CD4-positive, alpha-beta T cell treated with Interleukin-21 for 1 hour (primary cell): ENCODE results near the gene OR52I2.

Experiments
- DNase-seq: peaks from one replicate; pipeline ENCODE4 v3.0.0-alpha.2; 2020

Gene OR52I2

DNA sequence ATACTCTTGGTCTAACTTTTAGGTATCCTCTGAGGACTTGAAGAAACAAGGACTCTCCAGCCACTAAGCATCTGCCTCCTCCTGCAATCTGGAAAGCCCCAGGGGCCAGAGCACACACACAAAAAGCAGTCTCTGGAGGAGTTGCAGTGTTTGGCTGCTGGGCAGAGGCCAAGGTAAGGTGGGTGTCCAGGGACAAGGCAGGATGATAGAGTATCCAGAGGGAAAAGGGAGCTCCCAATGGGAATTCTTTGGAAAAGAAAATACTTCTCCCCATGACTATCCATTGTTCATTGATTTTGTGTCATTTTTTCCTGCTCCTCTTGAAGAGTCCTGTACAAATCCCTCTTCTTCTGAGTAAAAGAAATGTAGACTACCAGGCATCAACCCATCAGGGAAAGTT, at the start of gene OR52I2:
Gene OR52I2 (plus strand): TSS at position 301 of the 400 bp plus-strand sequence.
- no peak for DNase-seq

DNA sequence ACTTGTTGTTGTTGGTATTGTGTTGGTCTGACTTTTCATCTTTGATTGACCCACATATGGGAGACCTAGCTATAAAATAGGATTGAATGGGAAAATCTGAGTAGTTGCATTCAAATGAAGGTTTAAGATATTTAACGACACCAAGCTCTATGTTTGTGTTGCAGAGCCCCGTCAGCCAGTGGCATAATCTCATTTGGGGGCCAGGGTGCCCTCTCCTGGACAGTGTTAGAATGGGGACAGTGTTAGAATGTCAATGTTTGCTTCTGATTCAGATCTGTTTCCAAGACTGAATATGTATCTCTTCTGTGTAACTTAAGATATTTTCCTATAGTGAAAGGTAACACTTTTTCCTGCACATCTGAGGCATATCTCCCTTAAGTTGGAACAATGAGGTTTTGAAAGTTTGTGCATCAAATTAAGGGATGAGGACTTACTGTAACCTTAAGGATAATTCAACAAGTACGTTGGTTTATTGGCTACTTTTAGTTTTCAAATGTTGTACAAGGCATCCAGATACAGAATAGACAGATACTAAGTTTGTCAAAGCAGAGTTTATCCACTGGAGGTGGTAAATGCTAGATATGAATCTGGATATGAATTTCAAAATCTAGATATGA, 41.8 kb upstream of the OR52I2 start:
- DNase-seq = peak; percentile 44

DNA sequence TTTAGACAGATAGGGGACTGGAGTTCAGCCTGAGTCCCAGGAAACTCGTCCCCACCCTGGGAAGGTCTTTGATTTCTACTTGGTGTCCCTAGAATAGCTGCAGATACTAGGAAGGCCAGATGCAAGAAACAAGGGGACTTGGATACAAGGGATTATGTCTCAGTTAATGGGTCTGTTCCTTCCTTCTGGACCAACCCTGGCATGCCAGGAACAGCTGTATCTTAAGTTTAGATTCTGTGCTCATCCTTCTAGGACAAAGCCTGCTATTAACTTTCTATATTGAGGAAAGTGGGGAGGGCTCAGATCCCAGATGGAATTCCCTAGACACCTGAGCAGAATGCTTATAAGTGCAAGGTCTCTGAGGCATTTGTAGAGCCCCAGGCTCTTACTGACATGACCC, 40.5 kb upstream of the OR52I2 start:
- DNase-seq = no peak

DNA sequence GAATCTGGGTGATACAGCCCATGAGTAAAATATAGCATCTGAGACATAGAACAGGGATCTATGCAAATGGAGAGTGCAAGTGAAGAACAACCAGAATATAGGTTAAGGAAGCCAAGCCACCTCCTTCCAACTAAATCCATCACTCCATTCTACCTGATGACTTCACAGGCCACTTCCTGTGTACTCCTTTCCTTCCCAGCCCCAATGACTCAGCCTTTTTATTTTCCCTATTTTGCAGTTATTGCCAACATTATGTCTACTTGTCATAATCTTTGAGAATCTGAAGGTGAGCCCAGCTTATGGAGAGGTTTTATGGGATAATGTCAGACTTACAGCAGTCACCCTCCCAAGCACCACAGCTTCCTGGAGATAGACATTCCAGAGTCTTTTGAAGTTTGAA, 38.0 kb upstream of the OR52I2 start:
- DNase-seq = no peak

DNA sequence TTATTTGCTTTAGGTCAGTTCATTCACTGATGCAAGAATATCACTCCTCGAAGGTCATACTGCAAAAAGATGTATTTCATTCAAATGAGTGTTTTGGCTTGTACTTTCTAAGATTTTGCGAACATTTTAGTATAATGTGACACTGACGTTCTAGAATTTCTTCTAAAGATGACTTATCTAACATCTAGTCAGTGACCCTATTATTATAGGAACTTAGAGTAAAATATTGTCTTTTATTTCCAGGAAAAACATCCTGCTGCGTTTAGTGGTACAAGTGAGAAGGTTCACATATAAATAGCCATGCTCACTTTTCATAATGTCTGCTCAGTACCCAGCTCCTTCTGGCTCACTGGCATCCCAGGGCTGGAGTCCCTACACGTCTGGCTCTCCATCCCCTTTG, 36.7 kb upstream of the OR52I2 start, which contains the start of gene OR52M1:
Gene OR52M1 (plus strand): TSS at position 301 of the 400 bp plus-strand sequence. CDS start 0 bp downstream, at position 301.
- no peak for DNase-seq

DNA sequence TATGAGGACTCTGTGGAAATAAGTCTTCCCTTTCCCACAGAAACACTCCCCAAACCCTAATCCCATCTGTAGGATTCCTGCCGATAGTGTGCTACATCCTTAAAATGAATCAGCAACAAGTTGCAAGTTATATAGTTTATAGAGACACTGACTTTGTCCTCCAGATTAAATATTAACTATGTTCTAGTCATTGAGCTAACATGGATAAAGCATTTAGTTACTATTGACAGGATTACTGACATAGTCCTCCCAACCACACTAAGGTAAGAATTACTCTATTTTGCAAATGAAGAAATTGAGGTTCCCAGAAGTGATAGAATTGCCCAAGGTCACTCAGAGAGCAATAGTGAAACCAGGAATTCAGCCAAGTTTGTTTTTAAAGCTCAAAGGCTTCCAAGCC, 34.7 kb upstream of the OR52I2 start:
- DNase-seq = no peak

DNA sequence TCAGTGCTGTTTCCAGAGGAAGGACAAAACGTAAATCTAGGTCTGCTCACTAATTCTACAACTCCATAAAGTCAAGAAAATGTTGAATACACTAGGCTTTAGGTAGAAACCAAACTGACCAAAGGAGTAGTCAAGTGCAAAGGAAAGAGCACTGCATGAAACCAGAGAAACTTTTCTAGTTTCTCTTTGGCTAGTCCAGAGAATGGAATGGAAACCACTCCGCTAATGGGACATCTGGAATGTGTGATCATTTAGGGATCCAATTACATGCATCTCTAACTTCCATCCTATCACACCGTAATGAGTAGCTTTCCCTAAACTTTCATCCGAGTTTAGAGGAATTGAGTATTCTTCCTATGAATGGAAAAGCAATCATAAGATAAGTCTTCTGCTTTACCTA, 34.1 kb upstream of the OR52I2 start:
- no peak for DNase-seq

DNA sequence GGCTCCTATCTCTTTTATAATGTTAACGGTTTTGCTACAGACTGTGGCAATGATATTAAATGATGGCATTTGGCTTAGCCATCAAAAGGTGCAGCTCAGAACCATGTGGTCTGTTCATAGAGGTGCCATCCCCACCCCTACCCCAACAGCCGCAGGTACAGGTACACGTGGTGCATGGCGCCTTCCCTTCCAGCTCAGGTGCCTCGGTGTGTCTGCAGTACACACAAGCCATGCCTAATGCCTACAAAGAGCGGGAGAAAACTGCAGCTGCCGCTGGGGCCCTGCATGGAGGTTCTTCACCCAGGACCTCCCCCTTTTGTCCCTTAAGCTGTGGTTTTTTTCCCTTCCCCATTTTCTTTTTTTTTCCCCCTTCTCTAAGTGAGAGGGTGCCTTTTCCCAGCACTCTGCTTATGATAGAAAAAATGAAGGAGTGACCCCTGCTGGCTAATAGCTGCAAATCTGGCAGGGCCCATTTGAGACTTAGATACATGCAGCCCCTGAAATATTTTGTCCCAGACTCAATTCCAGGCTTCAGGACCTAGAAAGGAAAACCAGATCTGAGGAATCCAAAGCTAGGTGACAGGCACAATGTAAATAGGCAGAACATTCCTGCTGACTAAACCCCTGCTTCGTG, 30.1 kb upstream of the OR52I2 start:
- DNase-seq = no peak

DNA sequence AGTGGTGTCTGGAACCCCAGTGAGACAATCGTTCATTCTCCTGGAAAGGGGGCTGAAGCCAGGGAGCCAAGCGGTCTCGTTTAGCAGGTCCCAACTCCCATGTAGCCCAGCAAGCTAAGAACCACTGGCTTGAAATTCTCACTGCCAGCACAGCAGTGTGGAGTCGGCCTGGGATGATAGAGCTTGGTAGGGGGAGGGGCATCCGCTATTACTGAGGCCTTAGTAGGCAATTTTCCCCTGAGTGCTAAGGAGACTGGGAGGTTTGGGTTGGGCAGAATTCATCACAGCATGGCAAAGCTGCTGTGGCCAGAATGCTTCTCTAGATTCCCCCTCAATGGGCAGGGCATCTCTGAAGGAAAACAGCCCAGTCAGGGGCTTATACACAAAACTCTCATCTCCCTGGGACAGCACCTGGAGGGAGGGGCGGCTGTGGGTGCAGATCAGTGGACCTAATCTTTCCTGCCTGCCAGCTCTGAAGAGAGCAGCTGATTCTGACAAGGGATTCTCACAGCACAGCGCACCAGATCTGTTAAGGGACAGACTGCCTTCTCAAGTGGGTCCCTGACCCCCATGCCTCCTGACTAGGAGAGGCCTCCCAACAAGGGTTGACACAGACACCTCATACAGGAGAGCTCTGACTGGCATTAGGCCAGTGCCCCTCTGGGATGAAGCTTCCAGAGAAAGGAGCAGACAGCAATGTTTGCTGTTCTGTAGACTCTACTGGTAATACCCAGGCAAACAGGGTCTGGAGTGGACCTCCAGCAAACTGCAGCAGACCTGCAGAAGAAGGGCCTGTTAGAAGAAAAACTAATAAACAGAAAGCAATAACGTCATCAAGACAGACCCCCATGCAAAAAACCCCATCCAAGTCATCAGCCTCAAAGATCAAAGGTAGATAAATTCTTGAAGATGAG, 21.8 kb upstream of the OR52I2 start:
- DNase-seq = no peak

DNA sequence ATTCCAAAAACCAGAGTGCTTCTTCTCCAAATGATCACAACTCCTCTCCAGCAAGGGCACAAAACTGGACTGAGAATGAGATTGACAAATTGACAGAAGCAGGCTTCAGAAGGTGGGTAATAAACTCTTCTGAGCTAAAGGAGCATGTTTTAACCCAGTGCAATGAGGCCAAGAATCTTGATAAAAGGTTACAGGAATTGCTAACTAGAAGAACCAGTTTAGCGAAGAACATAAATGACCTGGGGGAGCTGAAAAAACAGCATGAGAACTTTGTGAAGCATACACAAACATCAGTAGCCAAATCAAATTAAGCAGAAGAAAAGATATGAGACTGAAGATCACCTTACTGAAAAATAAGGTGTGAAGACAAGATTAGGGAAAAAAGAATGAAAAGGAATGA, 21.1 kb upstream of the OR52I2 start:
- DNase-seq = no peak

DNA sequence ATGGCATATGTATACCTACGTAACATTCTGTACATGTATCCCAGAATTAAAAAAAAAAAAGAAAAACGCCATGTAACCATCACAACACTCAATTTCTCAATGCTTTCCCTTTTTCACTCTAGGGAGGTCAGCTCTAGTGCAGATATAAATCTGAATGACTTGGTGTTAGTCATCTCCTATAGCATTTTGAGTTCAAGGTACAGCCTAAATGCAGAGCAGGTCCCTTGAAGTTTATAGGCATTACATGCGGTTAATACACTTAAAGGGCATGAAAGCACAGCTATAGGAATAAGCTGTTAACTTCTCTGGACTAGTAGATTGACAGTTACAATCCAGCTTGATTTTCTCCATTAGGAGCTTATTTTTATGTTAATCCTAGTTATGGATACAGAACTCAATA, 16.2 kb upstream of the OR52I2 start:
- DNase-seq = no peak

DNA sequence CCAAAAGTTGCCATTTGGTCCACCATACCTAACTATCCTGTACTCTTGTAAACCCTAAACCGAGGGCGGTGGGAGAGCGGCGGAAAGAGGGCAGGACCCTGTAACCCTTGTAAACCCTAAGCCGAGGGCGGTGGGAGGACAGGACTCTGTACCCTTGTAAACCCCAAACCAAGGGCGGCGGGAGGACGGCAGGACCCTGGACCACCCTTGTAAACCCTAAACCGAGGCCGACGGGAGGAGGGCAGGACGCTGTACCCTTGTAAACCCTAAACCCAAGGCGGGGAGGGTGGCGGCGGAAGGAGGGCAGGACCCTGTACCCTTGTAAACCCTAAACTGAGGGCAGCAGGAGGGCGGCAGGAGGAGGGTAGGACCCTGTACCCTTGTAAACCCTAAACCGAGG, 12.5 kb upstream of the OR52I2 start:
- DNase-seq = no peak

DNA sequence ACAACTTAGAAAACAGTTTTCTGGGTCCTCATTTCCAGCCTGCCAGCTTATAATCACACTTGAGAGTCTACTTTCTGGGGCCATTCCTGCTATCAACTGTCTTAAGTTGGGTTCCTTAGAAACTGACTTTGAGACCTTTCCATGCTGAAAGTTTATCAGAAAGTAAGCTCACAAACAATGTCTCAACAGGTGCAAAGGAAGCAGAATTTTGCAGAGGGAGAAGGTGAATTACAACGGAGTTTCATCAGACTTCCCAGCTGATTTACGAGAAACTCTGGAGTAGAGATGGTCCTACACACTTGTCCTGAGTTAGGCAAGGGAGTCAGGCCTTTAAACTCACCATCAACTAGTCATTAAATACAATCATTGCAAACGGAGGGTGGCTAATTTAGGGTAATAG, 4.7 kb upstream of the OR52I2 start:
- DNase-seq = no peak

DNA sequence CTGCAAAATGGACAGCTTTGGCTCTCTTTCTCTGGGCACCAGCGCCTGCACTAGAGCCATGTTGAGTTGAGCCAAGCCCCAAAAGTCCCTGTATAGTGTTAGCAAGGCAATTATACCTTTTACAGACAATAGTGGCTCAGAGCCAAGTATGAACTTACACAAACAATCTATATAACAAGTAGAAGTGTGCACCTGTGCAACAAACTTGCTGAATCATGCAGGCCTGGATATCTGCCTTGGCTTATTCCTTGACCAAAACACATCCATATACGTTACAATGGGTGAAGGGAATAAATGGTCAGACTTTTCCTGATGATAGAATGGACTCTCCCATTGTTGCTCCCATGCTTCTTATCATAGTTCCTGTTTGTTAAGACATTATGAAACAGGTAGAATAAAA, 3.8 kb upstream of the OR52I2 start:
- DNase-seq = no peak

DNA sequence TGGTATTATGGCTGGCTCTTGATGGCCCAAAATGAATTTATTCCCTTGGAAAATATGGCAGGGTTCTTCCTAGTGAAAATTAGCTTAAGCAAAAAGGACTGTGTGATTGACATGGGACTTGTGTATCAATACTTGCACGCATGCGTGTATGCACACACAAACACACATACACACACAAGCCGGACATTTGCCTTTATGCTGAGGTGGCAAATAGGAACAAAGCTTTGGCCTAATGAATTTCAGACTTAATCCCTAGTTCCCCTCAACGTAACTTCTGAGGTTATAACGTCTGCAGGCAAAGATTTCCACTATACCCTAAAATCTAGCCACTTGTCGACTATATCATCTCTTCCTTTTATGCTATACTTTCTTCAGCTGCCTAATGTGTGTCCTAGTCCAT, 2.9 kb upstream of the OR52I2 start:
- DNase-seq = no peak

DNA sequence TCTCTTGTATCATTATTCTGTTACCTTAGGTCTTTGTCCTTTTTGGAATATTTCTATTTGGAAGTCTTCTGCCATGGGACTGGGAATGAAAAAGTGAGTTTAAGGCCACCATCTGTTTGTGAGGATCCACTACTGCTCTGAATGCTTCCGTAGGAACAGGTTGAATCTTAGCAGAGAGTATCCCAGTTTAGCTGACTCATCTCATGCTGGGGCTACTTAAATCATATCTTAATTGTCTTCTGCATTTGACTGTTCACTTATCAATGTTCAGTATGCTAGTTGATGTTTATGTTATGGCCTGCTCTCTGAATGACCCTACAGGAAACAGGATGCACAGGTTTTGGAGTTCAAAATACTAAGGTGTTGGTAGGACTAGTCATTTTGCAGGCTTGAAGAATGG, 1.4 kb upstream of the OR52I2 start:
- no peak for DNase-seq

DNA sequence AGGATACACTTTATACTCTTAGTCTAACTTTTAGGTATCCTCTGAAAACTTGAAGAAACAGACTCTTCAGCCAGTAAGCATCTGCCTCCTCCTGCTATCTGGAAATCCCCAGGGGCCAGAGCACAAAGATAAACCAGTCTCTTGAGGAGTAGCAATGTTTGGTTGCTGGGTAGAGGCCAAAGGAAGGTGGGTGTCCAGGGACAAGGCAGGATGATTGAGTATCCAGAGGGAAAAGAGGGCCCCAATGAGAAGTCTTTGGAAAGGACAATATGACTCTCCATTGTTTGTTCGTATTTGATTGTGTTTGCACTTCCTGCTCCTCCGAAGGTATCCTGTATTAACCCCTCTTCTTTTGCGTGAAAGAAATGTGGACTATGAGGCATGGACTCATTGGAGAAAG, 7.5 kb downstream of the OR52I2 start:
- DNase-seq = no peak

DNA sequence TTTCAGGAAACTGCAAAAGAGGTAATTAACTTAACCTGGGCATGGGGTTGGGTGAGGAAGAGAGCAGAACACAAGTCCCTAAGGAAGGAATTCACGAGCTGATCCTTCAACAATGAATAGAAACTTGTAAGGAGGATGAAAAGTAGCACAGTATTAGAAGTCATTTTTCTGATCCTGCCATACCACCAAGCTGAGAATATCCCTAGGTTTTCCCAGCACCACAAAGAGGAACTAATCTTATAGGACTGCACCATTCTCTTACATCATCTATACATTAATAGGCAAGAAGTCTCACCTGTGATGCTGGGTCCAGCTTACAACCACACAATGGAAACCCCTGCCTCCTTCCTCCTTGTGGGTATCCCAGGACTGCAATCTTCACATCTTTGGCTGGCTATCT, 12.2 kb downstream of the OR52I2 start, which contains the start of gene OR52I1:
Gene OR52I1 (plus strand): TSS at position 301 of the 400 bp plus-strand sequence. CDS start 0 bp downstream, at position 301.
- DNase-seq = no peak

DNA sequence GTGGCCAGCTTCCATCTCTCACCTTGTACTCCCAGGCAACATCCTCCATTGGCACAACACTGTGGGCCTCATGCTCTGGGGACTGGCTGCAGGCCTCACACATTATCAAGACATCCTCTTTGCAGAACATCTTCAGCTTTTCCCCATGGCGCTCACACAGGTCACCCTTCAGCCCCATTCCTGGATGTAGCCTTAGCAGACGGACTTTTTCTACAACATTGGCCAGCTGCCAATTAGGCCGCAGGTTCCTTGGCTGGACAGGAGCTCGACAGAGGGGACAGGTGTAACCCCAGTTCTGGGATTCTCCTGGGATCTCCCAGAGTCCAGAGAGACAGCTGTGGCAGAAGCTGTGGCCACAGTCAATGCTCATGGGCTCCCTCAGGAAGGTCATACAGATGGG, 23.5 kb downstream of the OR52I2 start:
- no peak for DNase-seq

DNA sequence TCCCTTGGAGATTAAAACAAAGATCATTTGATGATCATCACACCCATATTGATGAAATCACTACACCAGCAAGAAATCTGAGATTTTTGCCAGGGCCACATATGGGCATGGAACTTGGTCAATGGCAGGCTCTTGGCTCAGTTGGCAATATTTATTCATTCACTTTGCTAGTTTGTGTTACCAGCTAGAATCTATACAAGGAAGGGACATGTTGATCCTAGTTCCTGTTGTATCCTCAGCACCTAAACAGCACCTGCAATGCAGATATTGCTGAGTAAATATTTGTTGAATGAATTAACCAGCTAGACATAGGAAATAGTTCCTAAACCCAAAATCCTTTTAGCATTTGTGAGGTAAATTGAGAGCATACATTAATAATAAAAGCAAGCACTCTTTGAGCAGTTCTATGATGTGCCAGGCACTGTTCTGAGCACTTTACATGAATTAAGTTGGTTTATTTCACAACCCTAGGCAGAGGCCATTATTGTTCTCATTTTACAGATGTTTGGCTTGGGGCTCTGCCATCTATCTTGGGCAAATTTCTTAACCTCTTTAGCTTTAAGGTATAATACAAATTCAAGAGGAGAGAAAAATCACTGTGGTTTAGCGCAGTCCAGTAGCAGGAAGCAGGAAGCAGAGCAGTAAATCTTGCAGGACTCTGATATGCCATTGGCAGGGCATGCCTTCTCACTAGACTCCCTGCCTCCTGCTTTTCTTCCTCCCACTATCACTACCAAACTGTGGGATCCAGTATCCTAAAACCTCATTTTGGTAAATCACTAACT, 24.9 kb downstream of the OR52I2 start:
- DNase-seq = no peak

DNA sequence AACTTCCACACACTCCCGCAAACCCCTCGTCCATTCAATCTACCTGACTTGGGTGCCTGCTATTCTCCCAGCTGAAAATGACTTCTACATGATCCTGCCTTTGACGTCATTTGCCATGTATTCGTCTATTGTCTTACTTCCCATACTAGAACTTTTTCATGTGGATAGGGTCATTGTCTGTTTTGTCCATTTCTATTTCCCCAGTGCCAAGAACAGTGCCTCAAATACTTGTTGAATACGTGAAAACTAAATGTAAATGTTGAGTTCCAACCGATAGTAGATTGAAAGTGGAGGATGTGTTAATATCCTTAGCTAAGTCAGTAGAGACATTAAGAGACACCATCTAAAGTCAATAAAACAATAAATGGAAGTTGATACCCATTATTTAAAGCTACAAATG, 25.6 kb downstream of the OR52I2 start:
- no peak for DNase-seq

DNA sequence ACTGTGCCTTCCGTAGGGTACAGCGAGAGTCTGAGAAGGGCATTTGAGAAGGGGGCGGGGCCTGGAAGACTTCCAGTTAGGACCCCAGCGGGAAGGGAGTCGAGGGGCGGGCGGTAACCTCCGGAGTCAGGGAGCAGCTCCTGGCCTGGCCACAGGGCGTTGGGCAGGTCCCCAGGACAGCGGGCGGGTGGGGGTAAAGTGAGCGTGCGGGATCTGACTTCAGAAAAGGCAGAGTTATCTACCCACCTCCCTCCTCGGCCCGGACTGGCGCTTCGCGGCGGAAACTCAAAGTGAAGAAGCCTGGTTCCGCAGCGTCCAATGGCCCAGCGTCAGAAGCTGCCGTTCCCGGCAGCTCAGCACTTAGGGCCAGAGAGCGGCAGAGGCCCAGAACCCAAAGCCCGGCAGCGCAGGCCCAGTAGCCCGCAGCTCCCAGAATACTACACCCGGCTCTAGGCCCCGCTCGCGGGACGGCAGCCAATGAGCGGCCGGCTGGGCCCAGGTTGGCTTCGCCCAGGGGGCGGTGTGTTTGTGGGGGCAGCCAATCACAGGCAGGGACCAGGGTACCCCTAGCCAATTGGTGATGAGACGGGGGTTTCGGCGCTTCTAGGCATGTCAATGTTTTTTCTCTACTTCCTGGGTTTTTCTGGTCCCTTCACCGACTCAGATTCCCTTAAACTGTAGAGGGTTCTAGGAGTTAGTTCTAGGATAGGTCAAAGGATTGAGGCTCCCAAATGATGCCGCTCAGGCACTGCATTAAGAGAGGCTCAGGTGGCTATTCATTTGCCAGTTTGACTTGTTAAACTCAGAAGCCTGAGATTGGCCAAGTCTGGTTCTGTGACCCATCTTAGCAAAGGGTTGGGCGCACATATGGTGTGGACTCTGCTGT, 26.5 kb downstream of the OR52I2 start, which contains the start of gene TRIM68:
Gene TRIM68 (minus strand): TSS at position 451 of the 886 bp plus-strand sequence. CDS start 2,727 bp downstream, outside the sequence.
- peak; percentile 96 for DNase-seq
